Measurements from ENCODE around the gene SIRT2.

The SIRT2 gene

DNA sequence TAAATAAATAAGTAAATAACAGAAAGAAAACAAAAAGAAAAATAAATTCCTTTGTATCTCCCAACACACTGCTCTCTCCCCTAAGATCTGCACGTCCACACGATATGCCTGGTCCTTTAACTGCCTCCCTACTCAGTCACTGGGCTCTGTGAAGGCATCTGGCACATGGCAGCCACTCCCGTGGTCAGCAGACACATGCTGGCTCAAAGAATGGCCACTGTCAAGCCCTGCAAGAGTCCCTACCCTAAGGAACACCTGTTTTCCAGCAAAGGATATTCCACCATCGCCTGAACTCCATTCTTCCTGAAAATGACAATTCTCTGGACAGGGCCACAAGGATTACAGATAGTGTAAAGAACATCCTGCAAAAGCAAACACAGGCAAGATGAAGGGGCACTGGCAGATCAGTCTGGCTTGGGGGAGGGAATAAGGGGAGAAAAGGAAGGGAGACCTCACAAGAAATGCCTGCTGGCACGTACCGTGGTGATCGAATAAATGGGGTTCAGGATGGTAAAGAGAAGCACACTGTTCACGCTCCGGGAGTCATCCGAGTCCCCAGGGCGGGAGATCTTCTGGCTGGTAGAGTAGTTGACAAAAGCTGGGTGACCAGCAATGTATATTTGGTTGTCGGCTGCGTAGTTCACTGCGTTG lies 53.9 kb downstream of the SIRT2 start:
- no peak for DNase-seq (ENCODE audit: low spot score)
- FAIRE-seq, result no peak

GRCh38 chr19:38844093-38844686 lies 55.2 kb downstream of the SIRT2 start:
- FAIRE-seq, result no peak

GRCh38 chr19:38843175-38843758 lies 56.2 kb downstream of the SIRT2 start:
- FAIRE-seq (no peak), DNase-seq (ENCODE audit: low spot score) (no peak)

More at GRCh38 chr19:38844093-38844686, 55.2 kb downstream of the SIRT2 start:
- DNase-seq (ENCODE audit: low spot score), result no peak

- FAIRE-seq, result no peak
- DNase-seq (ENCODE audit: low spot score), result no peak
These were observed 56.8 kb downstream of the SIRT2 start for GRCh38 chr19:38842439-38843174.

DNA sequence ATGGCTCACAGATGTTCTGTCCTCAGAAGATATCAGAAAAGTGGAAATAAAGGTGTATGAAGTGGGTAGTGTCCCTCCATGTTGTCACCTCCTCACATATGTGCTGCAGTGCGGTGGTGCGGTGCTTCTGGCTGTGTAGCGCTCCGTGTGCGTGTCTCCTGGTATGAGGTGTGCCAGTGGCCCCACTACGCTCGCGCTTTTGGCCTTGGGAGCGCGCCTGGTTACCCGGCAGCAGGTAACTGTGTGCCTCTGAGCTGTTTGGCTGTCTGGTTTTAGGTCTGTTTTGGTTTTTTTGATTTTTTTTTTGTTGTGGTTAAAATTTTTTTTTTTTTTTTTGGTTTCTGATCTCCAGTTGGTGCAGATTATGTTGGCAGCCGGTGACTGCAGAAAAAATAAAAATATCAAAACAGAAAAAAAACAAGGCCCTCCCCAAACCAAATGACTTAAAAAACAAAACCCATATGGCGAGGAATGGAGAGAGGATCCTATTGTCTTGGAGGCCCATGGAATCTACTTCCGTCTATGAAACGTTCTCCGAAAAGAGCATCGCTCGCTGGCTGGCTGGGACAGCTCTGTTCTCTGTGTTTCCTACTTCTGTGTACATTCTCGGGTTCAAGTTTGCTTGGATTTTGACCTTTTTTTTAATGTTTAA lies 57.5 kb downstream of the SIRT2 start:
- DNase-seq (ENCODE audit: low spot score), result no peak
- no peak for FAIRE-seq

- no peak for FAIRE-seq
- no peak for DNase-seq (ENCODE audit: low spot score)
These were observed 58.1 kb downstream of the SIRT2 start for GRCh38 chr19:38841180-38841766.

GRCh38 chr19:38840583-38840968 lies 58.8 kb downstream of the SIRT2 start:
- FAIRE-seq (no peak), DNase-seq (ENCODE audit: low spot score) (no peak)

- no peak for FAIRE-seq
These were observed 59.4 kb downstream of the SIRT2 start for GRCh38 chr19:38839816-38840582.

DNA sequence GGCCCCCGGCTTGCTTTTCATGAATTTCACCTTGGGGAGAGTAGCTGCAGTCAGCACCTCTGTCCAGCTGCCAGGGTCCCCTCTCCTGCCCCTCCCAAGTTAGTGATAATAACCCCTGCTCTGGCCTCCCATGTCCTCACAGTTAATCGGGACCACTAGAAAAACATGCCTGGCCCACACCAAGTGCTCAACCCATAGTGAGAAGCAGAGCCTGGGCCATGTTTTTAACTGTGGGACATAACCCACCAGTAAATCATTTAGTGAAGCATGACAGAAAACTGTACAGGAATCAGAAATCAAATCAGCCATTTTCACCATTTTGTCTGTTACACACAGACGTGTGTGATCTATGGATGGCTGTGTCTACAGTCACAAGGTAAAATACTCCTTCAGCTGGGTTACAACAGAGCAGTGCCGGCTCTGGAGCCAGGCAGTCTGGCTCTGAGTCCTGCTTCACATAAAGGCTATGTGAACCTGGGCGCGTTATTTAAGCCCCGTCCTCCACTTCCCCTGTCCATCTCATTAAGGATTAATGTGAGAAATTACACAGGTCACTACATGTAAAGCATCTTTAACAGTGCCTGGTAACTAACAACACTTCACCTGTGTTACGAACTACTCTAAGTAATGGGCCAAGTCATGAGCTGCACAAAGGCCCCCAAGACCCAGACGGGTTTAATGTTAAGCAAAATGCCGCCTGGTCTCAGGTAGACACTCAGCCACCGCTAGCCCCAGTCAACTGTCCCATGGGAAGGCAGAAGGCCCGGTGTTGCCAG lies 60.2 kb downstream of the SIRT2 start:
- FAIRE-seq (no peak), DNase-seq (ENCODE audit: low spot score) (no peak)

More at GRCh38 chr19:38839816-38840582, 59.4 kb downstream of the SIRT2 start:
- DNase-seq (ENCODE audit: low spot score), result no peak

GRCh38 chr19:38838208-38838985 lies 61.0 kb downstream of the SIRT2 start:
- DNase-seq (ENCODE audit: low spot score) (no peak), FAIRE-seq (no peak)

- no peak for DNase-seq (ENCODE audit: low spot score)
These were observed 61.7 kb downstream of the SIRT2 start for GRCh38 chr19:38837656-38838121.

GRCh38 chr19:38836983-38837626 lies 62.3 kb downstream of the SIRT2 start:
- DNase-seq (ENCODE audit: low spot score) (no peak), FAIRE-seq (no peak)

More at GRCh38 chr19:38837656-38838121, 61.7 kb downstream of the SIRT2 start:
- FAIRE-seq, result no peak

GRCh38 chr19:38836159-38836982 lies 63.0 kb downstream of the SIRT2 start:
- no peak for FAIRE-seq

DNA sequence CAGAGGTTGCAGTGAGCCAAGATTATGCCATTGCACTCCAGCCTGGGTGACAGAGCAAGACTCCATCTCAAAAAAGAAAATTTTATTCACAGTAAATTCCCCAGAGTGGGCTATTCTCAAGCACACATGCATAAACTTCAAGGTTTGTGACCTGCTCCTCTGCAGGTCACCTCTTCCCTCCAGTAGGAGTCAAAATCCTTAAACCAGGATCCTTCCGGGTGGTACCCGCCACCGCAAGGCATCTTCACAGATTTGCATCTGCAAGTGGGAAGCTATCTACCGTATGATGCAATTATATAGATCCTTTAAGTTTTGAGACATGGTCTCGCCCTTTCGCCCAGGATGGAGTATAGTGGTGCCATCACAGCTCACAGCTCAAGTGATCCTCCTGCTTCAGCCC lies 64.8 kb downstream of the SIRT2 start:
- DNase-seq (ENCODE audit: low spot score), result no peak
- no peak for FAIRE-seq

More at GRCh38 chr19:38836159-38836982, 63.0 kb downstream of the SIRT2 start:
- no peak for DNase-seq (ENCODE audit: low spot score)

DNA sequence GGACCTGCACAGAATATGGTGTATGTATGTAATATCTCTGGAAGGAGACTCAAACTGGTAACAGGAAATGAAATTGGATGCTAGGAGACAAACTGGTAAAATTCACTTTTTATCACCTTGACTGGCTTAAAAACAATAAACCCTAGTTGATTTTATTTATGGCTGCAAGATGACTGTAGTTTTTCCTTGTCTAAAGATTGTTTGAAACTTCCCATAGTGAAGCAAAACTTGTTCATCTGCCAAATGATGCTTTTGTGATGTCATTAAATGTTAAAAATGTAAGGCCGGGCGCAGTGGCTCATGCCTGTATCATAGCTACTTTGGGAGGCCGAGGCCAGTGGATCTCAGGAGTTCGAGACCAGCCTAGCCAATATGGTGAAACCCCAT lies 65.3 kb downstream of the SIRT2 start:
- DNase-seq (ENCODE audit: low spot score), result no peak
- FAIRE-seq, result no peak

- DNase-seq (ENCODE audit: low spot score) (no peak), FAIRE-seq (no peak)
These were observed 66.4 kb downstream of the SIRT2 start for GRCh38 chr19:38833092-38833425.

GRCh38 chr19:38831142-38831605 lies 68.2 kb downstream of the SIRT2 start:
- FAIRE-seq, result peak; percentile 84
- peak; percentile 96 for DNase-seq (ENCODE audit: low spot score)
